ENCODE results near the gene ERCC6. TPM values are rescaled to one million over a fixed set of nuclear protein-coding genes. Genes with fewer than 3 reads are reported as not detected.

Gene ERCC6
- polyA plus RNA-seq, 4 donors, result 3.5 to 12.6 (median 5.1) TPM

- H3K4me3 ChIP-seq (ENCODE audit: low read depth in 1 of 3, low read length in 3 of 3), result no peak overlapping the region
- FAIRE-seq (no peak), DNase-seq (no peak)
- 27 to 41% (median 36%) methylated on average over 1 of the region's 1 CpG for WGBS, 3 donors
- no peaks in the 10 kb centered on the region for H3K36me3 ChIP-seq (ENCODE audit: control insufficient read depth in 3 of 3, insufficient read depth in 2 of 3, low read depth in 1 of 3, low read length in 3 of 3)
- no peaks in the 10 kb centered on the region for H3K4me1 ChIP-seq (ENCODE audit: control insufficient read depth in 3 of 3, insufficient read depth in 2 of 3, low read depth in 1 of 3, low read length in 2 of 3)
- no peaks in the 10 kb centered on the region for H3K9me3 ChIP-seq (ENCODE audit: control insufficient read depth in 2 of 2, insufficient read depth in 1 of 2, low read depth in 1 of 2, low read length in 1 of 2)
- no peak overlapping the region for H3K27ac ChIP-seq (ENCODE audit: low read depth in 1 of 3, low read length in 2 of 3)
- H3K27me3 ChIP-seq (ENCODE audit: control insufficient read depth in 3 of 3, insufficient read depth in 3 of 3, low read length in 3 of 3), result peaks cover 0 to 18% (median 3%) of the 10 kb centered on the region in 3 donors
Observed at GRCh38 chr10:49559476-49559875, 20.6 kb upstream of the ERCC6 start.

DNA sequence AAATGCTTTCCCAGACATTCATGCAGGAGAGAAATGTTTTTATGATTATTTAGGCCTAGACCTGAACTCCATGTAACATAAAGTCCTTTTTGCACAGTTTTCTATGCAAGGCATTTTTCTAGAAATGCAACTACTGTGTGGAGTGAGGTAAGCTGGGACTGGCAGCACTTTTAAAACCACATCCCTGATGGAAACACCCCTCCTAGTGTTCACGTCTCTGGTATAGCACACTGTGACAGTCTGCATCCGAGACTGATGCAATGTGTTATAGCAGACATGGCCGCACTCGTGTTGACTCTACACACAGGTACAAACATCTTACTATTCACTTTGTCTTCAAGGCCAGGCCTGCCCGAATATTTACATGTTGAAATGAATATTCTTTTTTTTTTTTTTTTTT is 19.3 kb upstream of the ERCC6 start:
- Histone ChIP-seq H3K27ac (ENCODE audit: low read depth in 1 of 3, low read length in 2 of 3) (no peak overlapping the region), H3K36me3 (ENCODE audit: control insufficient read depth in 3 of 3, insufficient read depth in 2 of 3, low read depth in 1 of 3, low read length in 3 of 3) (no peaks in the 10 kb centered on the region), H3K4me1 (ENCODE audit: control insufficient read depth in 3 of 3, insufficient read depth in 2 of 3, low read depth in 1 of 3, low read length in 2 of 3) (no peaks in the 10 kb centered on the region), H3K9me3 (ENCODE audit: control insufficient read depth in 2 of 2, insufficient read depth in 1 of 2, low read depth in 1 of 2, low read length in 1 of 2) (no peaks in the 10 kb centered on the region), H3K27me3 (ENCODE audit: control insufficient read depth in 3 of 3, insufficient read depth in 3 of 3, low read length in 3 of 3) (peaks cover 0 to 18% (median 2%) of the 10 kb centered on the region in 3 donors), H3K4me3 (ENCODE audit: low read depth in 1 of 3, low read length in 3 of 3) (no peak overlapping the region)
- 70 to 74% (median 74%) methylated on average over 5 of the region's 5 CpGs for WGBS, 3 donors
- FAIRE-seq (no peak), DNase-seq (no peak)

DNA sequence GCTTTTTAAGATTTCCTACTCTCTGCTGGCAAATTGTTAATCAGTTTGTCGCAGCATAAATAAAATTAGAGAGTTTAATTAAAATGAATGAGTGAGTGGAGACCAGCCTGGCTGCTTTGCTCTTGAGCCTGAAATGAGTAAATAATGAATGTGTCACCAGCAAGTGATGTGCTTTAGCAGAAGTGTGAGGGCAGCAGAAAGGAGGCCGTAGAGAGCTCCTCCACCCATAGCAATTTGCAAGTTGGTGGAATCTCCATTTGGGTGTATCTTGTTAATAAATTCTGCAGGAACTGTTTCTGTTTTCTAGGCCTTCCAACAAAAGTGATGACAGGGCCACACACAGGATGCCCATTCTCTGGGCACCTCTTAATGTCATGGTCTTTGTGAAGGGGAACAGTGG is 18.8 kb upstream of the ERCC6 start:
- DNase-seq (no peak), FAIRE-seq (no peak)
- Histone ChIP-seq H3K27me3 (ENCODE audit: control insufficient read depth in 3 of 3, insufficient read depth in 3 of 3, low read length in 3 of 3) (peaks cover 0 to 18% (median 2%) of the 10 kb centered on the region in 3 donors), H3K4me1 (ENCODE audit: control insufficient read depth in 3 of 3, insufficient read depth in 2 of 3, low read depth in 1 of 3, low read length in 2 of 3) (no peaks in the 10 kb centered on the region), H3K36me3 (ENCODE audit: control insufficient read depth in 3 of 3, insufficient read depth in 2 of 3, low read depth in 1 of 3, low read length in 3 of 3) (no peaks in the 10 kb centered on the region), H3K4me3 (ENCODE audit: low read depth in 1 of 3, low read length in 3 of 3) (no peak overlapping the region), H3K9me3 (ENCODE audit: control insufficient read depth in 2 of 2, insufficient read depth in 1 of 2, low read depth in 1 of 2, low read length in 1 of 2) (no peaks in the 10 kb centered on the region), H3K27ac (ENCODE audit: low read depth in 1 of 3, low read length in 2 of 3) (no peak overlapping the region)
- 81 to 89% (median 84%) methylated on average over 2 of the region's 2 CpGs for WGBS, 3 donors

GRCh38 chr10:49556723-49557122 is 17.8 kb upstream of the ERCC6 start:
- 70 to 89% (median 79%) methylated on average over 1 of the region's 1 CpG for WGBS, 3 donors
- Histone ChIP-seq H3K27ac (ENCODE audit: low read depth in 1 of 3, low read length in 2 of 3) (no peak overlapping the region), H3K9me3 (ENCODE audit: control insufficient read depth in 2 of 2, insufficient read depth in 1 of 2, low read depth in 1 of 2, low read length in 1 of 2) (no peaks in the 10 kb centered on the region), H3K4me3 (ENCODE audit: low read depth in 1 of 3, low read length in 3 of 3) (no peak overlapping the region), H3K27me3 (ENCODE audit: control insufficient read depth in 3 of 3, insufficient read depth in 3 of 3, low read length in 3 of 3) (peaks cover 0 to 18% (median 2%) of the 10 kb centered on the region in 3 donors), H3K36me3 (ENCODE audit: control insufficient read depth in 3 of 3, insufficient read depth in 2 of 3, low read depth in 1 of 3, low read length in 3 of 3) (no peaks in the 10 kb centered on the region), H3K4me1 (ENCODE audit: control insufficient read depth in 3 of 3, insufficient read depth in 2 of 3, low read depth in 1 of 3, low read length in 2 of 3) (no peaks in the 10 kb centered on the region)
- DNase-seq (no peak), FAIRE-seq (no peak)

DNA sequence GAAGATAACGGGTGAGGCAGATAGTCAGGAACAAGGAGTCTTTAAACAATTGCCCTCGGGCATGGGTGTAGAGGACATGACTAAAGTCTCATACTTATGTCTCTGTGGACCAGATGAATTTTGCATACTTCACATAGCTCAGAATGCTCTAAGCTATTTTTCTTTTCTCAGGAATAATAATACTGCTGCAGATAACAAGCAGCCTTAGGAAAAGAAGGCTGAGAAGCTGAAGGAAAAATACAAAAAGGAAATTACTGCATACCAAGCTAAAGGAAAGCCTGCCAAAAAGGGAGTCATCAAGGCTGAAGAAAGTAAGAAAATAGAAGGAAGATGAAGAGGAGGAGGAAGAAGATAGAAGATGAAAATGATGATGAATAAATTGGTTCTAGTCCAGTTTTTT is 13.4 kb upstream of the ERCC6 start:
- H3K4me3 ChIP-seq (ENCODE audit: low read depth in 1 of 3, low read length in 3 of 3), result no peak overlapping the region
- no peaks in the 10 kb centered on the region for H3K4me1 ChIP-seq (ENCODE audit: control insufficient read depth in 3 of 3, insufficient read depth in 2 of 3, low read depth in 1 of 3, low read length in 2 of 3)
- WGBS, 3 donors, result 49 to 65% (median 62%) methylated on average over 2 of the region's 2 CpGs
- FAIRE-seq (no peak), DNase-seq (no peak)
- H3K27me3 ChIP-seq (ENCODE audit: control insufficient read depth in 3 of 3, insufficient read depth in 3 of 3, low read length in 3 of 3), result peaks cover 0 to 6% (median 2%) of the 10 kb centered on the region in 3 donors
- H3K9me3 ChIP-seq (ENCODE audit: control insufficient read depth in 2 of 2, insufficient read depth in 1 of 2, low read depth in 1 of 2, low read length in 1 of 2), result no peaks in the 10 kb centered on the region
- no peaks in the 10 kb centered on the region for H3K36me3 ChIP-seq (ENCODE audit: control insufficient read depth in 3 of 3, insufficient read depth in 2 of 3, low read depth in 1 of 3, low read length in 3 of 3)
- H3K27ac ChIP-seq (ENCODE audit: low read depth in 1 of 3, low read length in 2 of 3), result no peak overlapping the region

GRCh38 chr10:49550563-49550962 is 11.6 kb upstream of the ERCC6 start:
- H3K27ac ChIP-seq (ENCODE audit: low read depth in 1 of 3, low read length in 2 of 3), result no peak overlapping the region
- DNase-seq (no peak), FAIRE-seq (no peak)
- H3K27me3 ChIP-seq (ENCODE audit: control insufficient read depth in 3 of 3, insufficient read depth in 3 of 3, low read length in 3 of 3), result peaks cover 0 to 2% (median 2%) of the 10 kb centered on the region in 3 donors
- H3K9me3 ChIP-seq (ENCODE audit: control insufficient read depth in 2 of 2, insufficient read depth in 1 of 2, low read depth in 1 of 2, low read length in 1 of 2), result no peaks in the 10 kb centered on the region
- no peak overlapping the region for H3K4me3 ChIP-seq (ENCODE audit: low read depth in 1 of 3, low read length in 3 of 3)
- 19 to 41% (median 25%) methylated on average over 3 to 4 of the region's 4 CpGs for WGBS, 3 donors
- no peaks in the 10 kb centered on the region for H3K36me3 ChIP-seq (ENCODE audit: control insufficient read depth in 3 of 3, insufficient read depth in 2 of 3, low read depth in 1 of 3, low read length in 3 of 3)
- no peaks in the 10 kb centered on the region for H3K4me1 ChIP-seq (ENCODE audit: control insufficient read depth in 3 of 3, insufficient read depth in 2 of 3, low read depth in 1 of 3, low read length in 2 of 3)

DNA sequence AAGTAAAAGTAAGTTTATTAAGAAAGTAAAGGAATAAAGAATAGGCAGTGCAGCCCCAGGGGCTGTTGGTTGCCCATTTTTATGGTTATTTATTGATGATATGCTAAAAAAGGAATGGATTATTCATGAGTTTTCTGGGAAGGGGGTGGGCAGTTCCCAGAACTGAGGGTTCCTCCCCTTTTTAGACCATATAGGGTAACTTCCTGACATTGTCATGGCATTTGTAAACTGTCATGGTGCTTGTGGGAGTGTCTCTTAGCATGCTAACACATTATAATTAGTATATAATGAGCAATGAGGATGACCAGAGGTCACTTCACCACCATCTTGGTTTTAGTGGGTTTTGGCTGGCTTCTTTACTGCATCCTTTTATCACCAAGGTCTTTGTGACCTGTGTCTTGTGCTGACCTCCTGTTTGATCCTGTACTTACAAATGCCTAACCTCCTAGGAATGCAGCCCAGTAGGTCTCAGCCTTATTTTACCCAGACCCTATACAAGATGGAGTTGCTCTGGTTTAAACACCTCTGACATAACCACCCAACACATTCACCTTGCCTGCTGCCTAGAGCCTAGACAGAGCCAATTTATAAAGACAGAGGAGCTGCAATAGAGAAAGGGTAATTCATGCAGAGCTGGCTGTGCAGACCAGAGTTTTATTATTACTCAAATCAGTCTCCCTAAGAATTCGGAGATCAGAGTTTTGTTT is 10.9 kb upstream of the ERCC6 start:
- H3K4me1 ChIP-seq (ENCODE audit: control insufficient read depth in 3 of 3, insufficient read depth in 2 of 3, low read depth in 1 of 3, low read length in 2 of 3), result no peaks in the 10 kb centered on the region
- no peak for DNase-seq
- FAIRE-seq, result no peak
- WGBS, 3 donors, result 69 to 78% (median 70%) methylated on average over 1 of the region's 1 CpG
- H3K36me3 ChIP-seq (ENCODE audit: control insufficient read depth in 3 of 3, insufficient read depth in 2 of 3, low read depth in 1 of 3, low read length in 3 of 3), result no peaks in the 10 kb centered on the region
- no peak overlapping the region for H3K27ac ChIP-seq (ENCODE audit: low read depth in 1 of 3, low read length in 2 of 3)
- no peaks in the 10 kb centered on the region for H3K9me3 ChIP-seq (ENCODE audit: control insufficient read depth in 2 of 2, insufficient read depth in 1 of 2, low read depth in 1 of 2, low read length in 1 of 2)
- no peak overlapping the region for H3K4me3 ChIP-seq (ENCODE audit: low read depth in 1 of 3, low read length in 3 of 3)
- peaks cover 0 to 2% (median 1%) of the 10 kb centered on the region in 3 donors for H3K27me3 ChIP-seq (ENCODE audit: control insufficient read depth in 3 of 3, insufficient read depth in 3 of 3, low read length in 3 of 3)

DNA sequence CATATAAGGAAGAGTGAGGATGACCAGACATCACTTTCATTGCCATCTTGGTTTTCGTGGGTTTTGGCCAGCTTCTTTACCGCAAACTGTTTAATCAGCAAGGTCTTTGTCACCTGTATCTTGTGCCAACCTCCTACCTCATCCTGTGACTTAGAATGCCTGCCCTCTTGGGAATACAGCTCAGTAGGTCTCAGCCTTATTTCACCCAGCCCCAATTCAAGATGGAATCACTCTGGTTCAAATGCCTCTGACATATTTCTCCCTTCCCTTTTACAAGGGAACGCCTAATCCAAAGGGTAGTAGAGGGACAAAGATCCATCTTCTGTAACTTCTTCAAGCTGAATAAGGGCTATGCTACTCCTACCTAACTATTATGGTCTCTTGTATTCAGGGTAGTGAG is 4.7 kb upstream of the ERCC6 start:
- no peaks in the 10 kb centered on the region for H3K9me3 ChIP-seq (ENCODE audit: control insufficient read depth in 2 of 2, insufficient read depth in 1 of 2, low read depth in 1 of 2, low read length in 1 of 2)
- no peaks in the 10 kb centered on the region for H3K36me3 ChIP-seq (ENCODE audit: control insufficient read depth in 3 of 3, insufficient read depth in 2 of 3, low read depth in 1 of 3, low read length in 3 of 3)
- H3K27me3 ChIP-seq (ENCODE audit: control insufficient read depth in 3 of 3, insufficient read depth in 3 of 3, low read length in 3 of 3), result peaks cover 0 to 7% (median 3%) of the 10 kb centered on the region in 3 donors
- no peak overlapping the region for H3K4me3 ChIP-seq (ENCODE audit: low read depth in 1 of 3, low read length in 3 of 3)
- DNase-seq (no peak), FAIRE-seq (no peak)
- no peaks in the 10 kb centered on the region for H3K4me1 ChIP-seq (ENCODE audit: control insufficient read depth in 3 of 3, insufficient read depth in 2 of 3, low read depth in 1 of 3, low read length in 2 of 3)
- 80 to 92% (median 87%) methylated on average over 3 of the region's 3 CpGs for WGBS, 3 donors
- H3K27ac ChIP-seq (ENCODE audit: low read depth in 1 of 3, low read length in 2 of 3), result no peak overlapping the region

DNA sequence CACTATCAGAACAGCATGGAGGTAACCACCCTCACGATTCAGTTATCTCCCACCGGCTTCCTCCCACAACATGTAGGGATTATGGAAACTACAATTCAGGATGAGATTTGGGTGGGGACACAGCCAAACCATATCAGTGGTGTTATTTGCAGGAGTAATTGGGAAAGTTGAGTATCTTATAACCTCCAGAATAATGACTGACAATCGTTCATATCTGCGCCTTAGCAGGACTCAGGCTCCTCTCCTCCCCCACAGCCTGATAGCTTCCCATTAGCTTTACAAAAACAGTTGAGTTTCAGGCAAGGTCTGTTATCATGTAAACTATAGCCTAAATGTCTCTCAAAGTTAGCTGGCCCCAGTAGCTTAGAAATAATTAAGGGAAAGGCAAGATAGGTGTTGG is 3.4 kb upstream of the ERCC6 start:
- H3K9me3 ChIP-seq (ENCODE audit: control insufficient read depth in 2 of 2, insufficient read depth in 1 of 2, low read depth in 1 of 2, low read length in 1 of 2), result no peaks in the 10 kb centered on the region
- DNase-seq (no peak), FAIRE-seq (no peak)
- no peak overlapping the region for H3K27ac ChIP-seq (ENCODE audit: low read depth in 1 of 3, low read length in 2 of 3)
- 88 to 93% (median 92%) methylated on average over 4 of the region's 4 CpGs for WGBS, 3 donors
- H3K36me3 ChIP-seq (ENCODE audit: control insufficient read depth in 3 of 3, insufficient read depth in 2 of 3, low read depth in 1 of 3, low read length in 3 of 3), result no peaks in the 10 kb centered on the region
- H3K27me3 ChIP-seq (ENCODE audit: control insufficient read depth in 3 of 3, insufficient read depth in 3 of 3, low read length in 3 of 3), result peaks cover 0 to 7% (median 3%) of the 10 kb centered on the region in 3 donors
- H3K4me3 ChIP-seq (ENCODE audit: low read depth in 1 of 3, low read length in 3 of 3), result no peak overlapping the region
- peaks cover 4 to 5% (median 4%) of the 10 kb centered on the region in 3 donors for H3K4me1 ChIP-seq (ENCODE audit: control insufficient read depth in 3 of 3, insufficient read depth in 2 of 3, low read depth in 1 of 3, low read length in 2 of 3)
